Thyroid gland (tissue), 4 donors: ENCODE measurements around the gene CRIP1.

ENCODE experiments used
- POLR2A ChIP-seq, 2 donors: fragments of 450-650 bp; IDR thresholded peaks; one replicate each; pipeline ENCODE4 v1.6.1; 2017; ENCODE audit warnings: antibody characterized with exemption in 2 of 2, mild to moderate bottlenecking in 2 of 2, moderate library complexity in 1 of 2
- TF ChIP-seq, protein P1 (sequence below), 6 experiments: fragments of 200-600 bp in 3 of 6; fragments of 450-650 bp in 3 of 6; sonication (generic) in 3 of 6; IDR thresholded peaks; one replicate each; pipeline ENCODE4 v1.5.1; 2016 to 2019; ENCODE audit warnings: antibody characterized with exemption in 6 of 6, mild to moderate bottlenecking in 2 of 6, inconsistent platforms in 1 of 6, moderate library complexity in 1 of 6

DNA sequence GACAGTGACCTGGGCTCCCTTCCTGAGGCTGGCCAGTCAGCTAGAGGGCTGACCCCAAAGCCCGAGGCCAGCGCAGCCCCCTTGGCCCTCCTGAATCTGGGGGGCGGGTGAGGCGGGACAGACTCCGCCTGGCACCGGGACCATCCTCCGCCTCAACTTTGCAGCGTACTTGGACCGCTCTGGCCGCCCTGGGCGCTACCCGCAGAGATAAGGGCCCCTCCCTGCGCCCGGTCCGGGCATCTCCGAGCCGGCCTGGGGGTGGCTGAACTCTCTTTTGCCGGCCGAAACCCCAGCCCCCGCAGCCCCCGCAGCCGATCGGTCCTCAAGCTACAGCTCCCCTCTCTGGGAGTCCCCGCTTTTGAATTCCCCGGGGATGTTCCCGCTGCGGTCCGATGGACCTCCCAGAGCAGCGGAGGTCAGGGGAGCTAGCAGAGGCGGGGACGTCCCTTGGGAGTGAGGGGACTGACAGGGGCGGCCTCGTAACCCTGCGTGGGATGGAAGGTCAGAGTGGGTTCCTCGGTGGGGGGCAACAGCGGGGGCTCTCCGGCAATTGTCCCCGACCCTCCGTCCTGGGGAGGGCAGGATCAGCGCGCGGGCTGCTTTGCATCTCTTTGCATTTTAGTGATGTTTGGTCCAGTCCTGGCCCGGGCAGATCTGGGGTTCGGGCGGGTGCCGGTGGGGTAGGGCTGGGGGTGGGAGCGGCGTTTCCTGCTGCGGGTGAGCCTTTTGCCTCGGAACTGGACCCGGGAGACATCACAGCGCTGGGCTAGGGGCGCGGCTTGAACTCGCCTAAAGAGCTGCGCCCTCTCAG, at the start of gene CRIP1:
- TF ChIP-seq, protein P1, sequence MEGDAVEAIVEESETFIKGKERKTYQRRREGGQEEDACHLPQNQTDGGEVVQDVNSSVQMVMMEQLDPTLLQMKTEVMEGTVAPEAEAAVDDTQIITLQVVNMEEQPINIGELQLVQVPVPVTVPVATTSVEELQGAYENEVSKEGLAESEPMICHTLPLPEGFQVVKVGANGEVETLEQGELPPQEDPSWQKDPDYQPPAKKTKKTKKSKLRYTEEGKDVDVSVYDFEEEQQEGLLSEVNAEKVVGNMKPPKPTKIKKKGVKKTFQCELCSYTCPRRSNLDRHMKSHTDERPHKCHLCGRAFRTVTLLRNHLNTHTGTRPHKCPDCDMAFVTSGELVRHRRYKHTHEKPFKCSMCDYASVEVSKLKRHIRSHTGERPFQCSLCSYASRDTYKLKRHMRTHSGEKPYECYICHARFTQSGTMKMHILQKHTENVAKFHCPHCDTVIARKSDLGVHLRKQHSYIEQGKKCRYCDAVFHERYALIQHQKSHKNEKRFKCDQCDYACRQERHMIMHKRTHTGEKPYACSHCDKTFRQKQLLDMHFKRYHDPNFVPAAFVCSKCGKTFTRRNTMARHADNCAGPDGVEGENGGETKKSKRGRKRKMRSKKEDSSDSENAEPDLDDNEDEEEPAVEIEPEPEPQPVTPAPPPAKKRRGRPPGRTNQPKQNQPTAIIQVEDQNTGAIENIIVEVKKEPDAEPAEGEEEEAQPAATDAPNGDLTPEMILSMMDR (IDR thresholded peaks at IDR 0.05): no peak
- no peak for TF ChIP-seq POLR2A (IDR thresholded peaks at IDR 0.05)
